Body of pancreas (tissue), 4 donors: ENCODE measurements around the gene DLG3.

Source experiments
- POLR2A ChIP-seq, 3 donors: fragments of 450-650 bp; IDR thresholded peaks; one replicate each; pipeline ENCODE4 v1.6.1; 2016; ENCODE audit warnings: antibody characterized with exemption in 3 of 3, mild to moderate bottlenecking in 2 of 3
- TF ChIP-seq, protein P1 (sequence below), 7 experiments: fragments of 450-650 bp in 4 of 7; fragments of 200-600 bp in 3 of 7; sonication (generic) in 3 of 7; IDR thresholded peaks; one replicate each; pipeline ENCODE4 v1.5.1; 2016 to 2019; ENCODE audit warnings: antibody characterized with exemption in 7 of 7

- TF ChIP-seq, protein P1, sequence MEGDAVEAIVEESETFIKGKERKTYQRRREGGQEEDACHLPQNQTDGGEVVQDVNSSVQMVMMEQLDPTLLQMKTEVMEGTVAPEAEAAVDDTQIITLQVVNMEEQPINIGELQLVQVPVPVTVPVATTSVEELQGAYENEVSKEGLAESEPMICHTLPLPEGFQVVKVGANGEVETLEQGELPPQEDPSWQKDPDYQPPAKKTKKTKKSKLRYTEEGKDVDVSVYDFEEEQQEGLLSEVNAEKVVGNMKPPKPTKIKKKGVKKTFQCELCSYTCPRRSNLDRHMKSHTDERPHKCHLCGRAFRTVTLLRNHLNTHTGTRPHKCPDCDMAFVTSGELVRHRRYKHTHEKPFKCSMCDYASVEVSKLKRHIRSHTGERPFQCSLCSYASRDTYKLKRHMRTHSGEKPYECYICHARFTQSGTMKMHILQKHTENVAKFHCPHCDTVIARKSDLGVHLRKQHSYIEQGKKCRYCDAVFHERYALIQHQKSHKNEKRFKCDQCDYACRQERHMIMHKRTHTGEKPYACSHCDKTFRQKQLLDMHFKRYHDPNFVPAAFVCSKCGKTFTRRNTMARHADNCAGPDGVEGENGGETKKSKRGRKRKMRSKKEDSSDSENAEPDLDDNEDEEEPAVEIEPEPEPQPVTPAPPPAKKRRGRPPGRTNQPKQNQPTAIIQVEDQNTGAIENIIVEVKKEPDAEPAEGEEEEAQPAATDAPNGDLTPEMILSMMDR (IDR thresholded peaks at IDR 0.05) = no peak
- no peak for TF ChIP-seq POLR2A (IDR thresholded peaks at IDR 0.05)
Observed at GRCh38 chrX:70466968-70467367, 22.3 kb downstream of the DLG3 start.
